GM23248 (cell line): Measurements from ENCODE around the gene PIM1.

Experiments
- EZH2 ChIP-seq: fragments of 200-600 bp; sonication (generic); IDR thresholded peaks from 2 replicates; pipeline ENCODE4 v1.6.1; 2018; ENCODE audit warnings: antibody characterized with exemption, mild to moderate bottlenecking; ENCODE audit not compliant: insufficient read depth, poor library complexity, severe bottlenecking
- EZH2phosphoT487 ChIP-seq: fragments of 200-600 bp; sonication (generic); IDR thresholded peaks from 2 replicates; pipeline ENCODE4 v1.6.1; 2018; ENCODE audit warnings: antibody characterized with exemption, moderate library complexity, mild to moderate bottlenecking, low read depth; ENCODE audit not compliant: insufficient read depth

- TF ChIP-seq EZH2 (no peak), EZH2phosphoT487 (no peak)
Observed at GRCh38 chr6:37170273-37171200, 585 bp downstream of the PIM1 start.
